ENCODE measurements around the gene HOXB5.

The HOXB5 gene

DNA sequence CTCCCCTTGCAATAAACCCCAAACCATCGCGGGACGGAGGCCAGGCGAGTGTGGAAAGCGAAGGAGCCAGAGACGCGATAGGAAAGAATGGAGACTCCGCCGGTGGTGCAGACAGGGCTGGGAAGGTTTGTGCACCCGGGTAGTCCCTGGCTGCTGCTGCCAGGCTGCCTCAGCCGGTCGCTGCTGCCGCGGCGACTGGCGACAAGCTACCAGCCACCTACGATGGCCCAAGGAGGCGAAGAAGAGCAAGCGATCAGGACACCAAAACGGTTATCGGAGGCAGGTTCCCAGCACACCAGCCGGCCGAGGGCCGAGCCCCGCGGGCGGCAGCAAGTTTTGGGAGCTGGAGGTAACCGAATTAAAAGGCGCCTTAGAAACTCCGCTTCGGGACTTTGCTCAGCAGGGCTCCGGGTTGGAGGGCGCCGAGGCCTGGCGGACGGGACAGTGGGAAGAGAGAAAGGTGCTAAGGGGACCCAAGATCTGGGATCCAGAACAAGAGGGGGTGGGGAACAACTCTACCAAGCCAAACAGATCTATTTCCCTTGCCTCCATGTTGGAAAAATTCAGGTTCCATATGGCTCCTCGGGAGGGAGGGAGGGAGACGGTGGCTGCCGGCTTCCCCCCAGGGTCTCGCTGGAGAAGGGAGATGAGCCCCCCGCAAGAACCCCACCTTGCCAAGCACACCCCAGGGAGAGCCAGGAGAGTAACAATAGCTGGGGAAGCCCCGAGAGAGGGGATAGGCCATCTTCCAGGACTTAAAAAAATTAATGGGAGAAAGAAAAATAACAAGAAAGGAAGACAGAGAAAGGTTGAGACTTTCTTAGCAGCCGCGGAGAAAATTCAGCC, 38.9 kb downstream of the HOXB5 start:
- H3K27me3 Mint-ChIP-seq (ENCODE audit: low read depth) = peaks cover 16% of the 10 kb centered on the region
- peaks cover 75% of the 10 kb centered on the region for H3K4me1 Mint-ChIP-seq
- H3K9me3 Mint-ChIP-seq = no peaks in the 10 kb centered on the region
- H3K36me3 Mint-ChIP-seq (ENCODE audit: low read depth) = peaks cover 28% of the 10 kb centered on the region
- peak overlapping the region; percentile 97 to 100 (median 99) for H3K27ac Mint-ChIP-seq
- TF ChIP-seq, protein P1, sequence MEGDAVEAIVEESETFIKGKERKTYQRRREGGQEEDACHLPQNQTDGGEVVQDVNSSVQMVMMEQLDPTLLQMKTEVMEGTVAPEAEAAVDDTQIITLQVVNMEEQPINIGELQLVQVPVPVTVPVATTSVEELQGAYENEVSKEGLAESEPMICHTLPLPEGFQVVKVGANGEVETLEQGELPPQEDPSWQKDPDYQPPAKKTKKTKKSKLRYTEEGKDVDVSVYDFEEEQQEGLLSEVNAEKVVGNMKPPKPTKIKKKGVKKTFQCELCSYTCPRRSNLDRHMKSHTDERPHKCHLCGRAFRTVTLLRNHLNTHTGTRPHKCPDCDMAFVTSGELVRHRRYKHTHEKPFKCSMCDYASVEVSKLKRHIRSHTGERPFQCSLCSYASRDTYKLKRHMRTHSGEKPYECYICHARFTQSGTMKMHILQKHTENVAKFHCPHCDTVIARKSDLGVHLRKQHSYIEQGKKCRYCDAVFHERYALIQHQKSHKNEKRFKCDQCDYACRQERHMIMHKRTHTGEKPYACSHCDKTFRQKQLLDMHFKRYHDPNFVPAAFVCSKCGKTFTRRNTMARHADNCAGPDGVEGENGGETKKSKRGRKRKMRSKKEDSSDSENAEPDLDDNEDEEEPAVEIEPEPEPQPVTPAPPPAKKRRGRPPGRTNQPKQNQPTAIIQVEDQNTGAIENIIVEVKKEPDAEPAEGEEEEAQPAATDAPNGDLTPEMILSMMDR (IDR thresholded peaks at IDR 0.05; ENCODE audit: unreplicated experiment in 3 of 3) = no peak
- peak overlapping the region; percentile 76 to 88 (median 83) for H3K4me3 Mint-ChIP-seq

GRCh38 chr17:48553826-48554225, 39.8 kb downstream of the HOXB5 start:
- Mint-ChIP-seq H3K9me3 (no peaks in the 10 kb centered on the region), H3K27me3 (ENCODE audit: low read depth) (peaks cover 11% of the 10 kb centered on the region), H3K4me1 (peaks cover 73% of the 10 kb centered on the region), H3K36me3 (ENCODE audit: low read depth) (peaks cover 34% of the 10 kb centered on the region), H3K27ac (peak overlapping the region; percentile 97 to 100 (median 99)), H3K4me3 (peak overlapping the region; percentile 76 to 88 (median 83))
- TF ChIP-seq, protein P1 (IDR thresholded peaks at IDR 0.05; ENCODE audit: unreplicated experiment in 3 of 3) = no peak

- peaks cover 72% of the 10 kb centered on the region for H3K4me1 Mint-ChIP-seq
- H3K36me3 Mint-ChIP-seq (ENCODE audit: low read depth) = peaks cover 39% of the 10 kb centered on the region
- TF ChIP-seq, protein P1 (IDR thresholded peaks at IDR 0.05; ENCODE audit: unreplicated experiment in 3 of 3) = no peak
- no peaks in the 10 kb centered on the region for H3K9me3 Mint-ChIP-seq
- H3K27ac Mint-ChIP-seq = peak overlapping the region; percentile 97 to 100 (median 99)
- H3K4me3 Mint-ChIP-seq = peak overlapping the region; percentile 76 to 88 (median 83)
- H3K27me3 Mint-ChIP-seq (ENCODE audit: low read depth) = peaks cover 5% of the 10 kb centered on the region
Observed at GRCh38 chr17:48553190-48553547, 40.4 kb downstream of the HOXB5 start.

GRCh38 chr17:48552466-48553189, 41.0 kb downstream of the HOXB5 start:
- Mint-ChIP-seq H3K27ac (peak overlapping the region; percentile 97 to 100 (median 99)), H3K4me3 (peak overlapping the region; percentile 76 to 88 (median 83)), H3K36me3 (ENCODE audit: low read depth) (peaks cover 40% of the 10 kb centered on the region), H3K9me3 (no peaks in the 10 kb centered on the region), H3K27me3 (ENCODE audit: low read depth) (peaks cover 3% of the 10 kb centered on the region), H3K4me1 (peaks cover 73% of the 10 kb centered on the region)
- TF ChIP-seq, protein P1 (IDR thresholded peaks at IDR 0.05; ENCODE audit: unreplicated experiment in 3 of 3) = no peak

- TF ChIP-seq, protein P1 (IDR thresholded peaks at IDR 0.05; ENCODE audit: unreplicated experiment in 3 of 3) = no peak
- Mint-ChIP-seq H3K27me3 (ENCODE audit: low read depth) (peaks cover 1% of the 10 kb centered on the region), H3K36me3 (ENCODE audit: low read depth) (peaks cover 40% of the 10 kb centered on the region), H3K4me1 (peaks cover 76% of the 10 kb centered on the region), H3K9me3 (no peaks in the 10 kb centered on the region), H3K27ac (peak overlapping the region; percentile 97 to 100 (median 99)), H3K4me3 (peak overlapping the region; percentile 65 to 72 (median 67))
Observed at GRCh38 chr17:48551596-48552465, 41.7 kb downstream of the HOXB5 start.

Measured in nephron (organoid).